SK-N-SH (cell line): ENCODE measurements around the gene PLEKHA6. TPM values are rescaled to one million over a fixed set of nuclear protein-coding genes. Genes with fewer than 3 reads are reported as not detected.

Experiments
- CTCF ChIA-PET: fragments of 300-600, 350-600 bp; formaldehyde crosslinking; extraction: SDS; loops from one replicate; lab custom pipeline; 2021; lab: Yijun Ruan, JAX
- POLR2A ChIA-PET: fragments of 350-600 bp; sonication (Branson Sonifier 250); formaldehyde crosslinking; extraction: SDS; loops from one replicate; lab custom pipeline; 2020; ENCODE audit warnings: antibody characterized with exemption, inconsistent platforms; lab: Yijun Ruan, JAX
- DNase-seq: peaks from one replicate; pipeline ENCODE4 v3.0.0; 2012
- H2AFZ ChIP-seq: fragments of 200-600 bp; sonication (generic); 2 replicates; pipeline ENCODE4 v1.8.1; 2016; ENCODE audit warnings: antibody characterized with exemption, mild to moderate bottlenecking, low read depth
- H3F3A ChIP-seq: fragments of 200-600 bp; sonication (generic); replicated peaks from 2 replicates; pipeline ENCODE3; 2016; ENCODE audit warnings: antibody characterized with exemption, mild to moderate bottlenecking; ENCODE audit not compliant: insufficient read depth
- H3K27ac ChIP-seq, 2 experiments: fragments of 200-500 bp in 1 of 2; fragments of 200-600 bp in 1 of 2; sonication (Bioruptor generic) in 1 of 2; sonication (generic), shearing (Covaris generic) in 1 of 2; 2 replicates each; pipeline versions ENCODE4 v1.5.1 to v1.6.1; 2014 to 2016; ENCODE audit warnings: low read depth in 2 of 2, inconsistent platforms in 1 of 2, low read length in 1 of 2, mild to moderate bottlenecking in 1 of 2, mixed read lengths in 1 of 2
- H3K27me3 ChIP-seq: fragments of 200-600 bp; sonication (generic), shearing (Covaris generic); 2 replicates; pipeline ENCODE4 v1.6.1; 2016; ENCODE audit warnings: mixed run types; ENCODE audit not compliant: insufficient read depth
- H3K36me3 ChIP-seq, 2 experiments: fragments of 200-500 bp in 1 of 2; fragments of 200-600 bp in 1 of 2; sonication (Bioruptor generic) in 1 of 2; sonication (generic) in 1 of 2; replicated peaks in 1 of 2; 2 replicates each; pipeline versions ENCODE3 to v1.5.1; 2014 to 2016; ENCODE audit warnings: low read length in 1 of 2, mild to moderate bottlenecking in 1 of 2; ENCODE audit not compliant: insufficient read depth in 2 of 2, control insufficient read depth in 1 of 2
- H3K4me1 ChIP-seq, 2 experiments: fragments of 200-500 bp in 1 of 2; fragments of 200-600 bp in 1 of 2; sonication (Bioruptor generic) in 1 of 2; sonication (generic), shearing (Covaris generic) in 1 of 2; 2 replicates each; pipeline versions ENCODE4 v1.5.1 to v1.6.1; 2014 to 2016; ENCODE audit warnings: low read depth in 1 of 2, low read length in 1 of 2, mixed run types in 1 of 2; ENCODE audit not compliant: insufficient read depth in 2 of 2, control insufficient read depth in 1 of 2
- H3K4me2 ChIP-seq: fragments of 200-600 bp; sonication (generic), shearing (Covaris generic); 2 replicates; pipeline ENCODE4 v1.6.1; 2017; ENCODE audit warnings: mixed run types
- H3K4me3 ChIP-seq, 2 experiments: fragments of 200-500 bp in 1 of 2; fragments of 200-600 bp in 1 of 2; sonication (Bioruptor generic) in 1 of 2; sonication (generic), shearing (Covaris generic) in 1 of 2; 2 replicates each; pipeline versions ENCODE4 v1.5.1 to v1.8.1; 2014 to 2016; ENCODE audit warnings: low read depth in 2 of 2, inconsistent platforms in 1 of 2, low read length in 1 of 2, mild to moderate bottlenecking in 1 of 2, mixed read lengths in 1 of 2, moderate library complexity in 1 of 2
- H3K79me2 ChIP-seq: fragments of 200-600 bp; sonication (generic); 2 replicates; pipeline ENCODE4 v1.8.1; 2017; ENCODE audit warnings: mild to moderate bottlenecking; ENCODE audit not compliant: insufficient read depth
- H3K9ac ChIP-seq: fragments of 200-600 bp; sonication (generic); 2 replicates; pipeline ENCODE4 v1.6.1; 2017; ENCODE audit warnings: mixed run types
- H3K9me2 ChIP-seq: fragments of 200-600 bp; sonication (generic); 2 replicates; pipeline ENCODE4 v1.6.1; 2017; ENCODE audit warnings: mixed run types
- H3K9me3 ChIP-seq: fragments of 200-600 bp; sonication (generic); 2 replicates; pipeline ENCODE4 v1.6.1; 2017; ENCODE audit warnings: mixed run types, mild to moderate bottlenecking, moderate library complexity
- H4K20me1 ChIP-seq: fragments of 200-600 bp; sonication (generic); 2 replicates; pipeline ENCODE4 v1.6.1; 2017; ENCODE audit warnings: mild to moderate bottlenecking, mixed run types; ENCODE audit not compliant: insufficient read depth
- ELF1 ChIP-seq: IDR thresholded peaks from 2 replicates; pipeline ENCODE4 v1.4.0; 2012
- EP300 ChIP-seq, 2 experiments: IDR thresholded peaks; 2 replicates each; pipeline versions ENCODE4 v1.4.0 to v1.6.1; 2012; ENCODE audit warnings: borderline replicate concordance in 1 of 2, low read depth in 1 of 2, low read length in 1 of 2
- GATA2 ChIP-seq: sonication (generic); formaldehyde crosslinking; IDR thresholded peaks from 2 replicates; pipeline ENCODE4 v1.5.0; 2020; ENCODE audit warnings: mild to moderate bottlenecking, missing genetic modification reagents
- MEF2A ChIP-seq: IDR thresholded peaks from 2 replicates; pipeline ENCODE4 v1.4.0; 2012; ENCODE audit warnings: low read depth, borderline replicate concordance
- YY1 ChIP-seq: IDR thresholded peaks from 2 replicates; pipeline ENCODE4 v1.4.0; 2012; ENCODE audit warnings: low read depth, mild to moderate bottlenecking
- WGBS: methylation state at CpG from one replicate; pipeline ENCODE4 v1.1.6; 2017; ENCODE audit warnings: low lambda C conversion rate; 5-methylcytosine and 5-hydroxymethylcytosine counted together
- polyA plus RNA-seq, 3 experiments: library from polyadenylated mRNA; depleted of rRNA; stranded (reverse); fragments of >200 nt; gene quantifications; 2 replicates each; pipeline ENCODE4 v1.2.3, GENCODE V29; 2012
- TF ChIP-seq, protein P1 (sequence below): IDR thresholded peaks from 2 replicates; pipeline ENCODE4 v1.4.0; 2012; ENCODE audit warnings: low read depth, borderline replicate concordance

Gene PLEKHA6
- polyA plus RNA-seq, 1 of the 3 experiments (the other 2 are of a cell fraction) = 1.2 TPM

- TF ChIP-seq MEF2A (no peak), ELF1 (no peak), YY1 (no peak), EP300 (IDR thresholded peaks at IDR 0.05; ENCODE audit: borderline replicate concordance in 1 of 2, low read depth in 1 of 2, low read length in 1 of 2) (no peak)
- TF ChIP-seq, protein P1, sequence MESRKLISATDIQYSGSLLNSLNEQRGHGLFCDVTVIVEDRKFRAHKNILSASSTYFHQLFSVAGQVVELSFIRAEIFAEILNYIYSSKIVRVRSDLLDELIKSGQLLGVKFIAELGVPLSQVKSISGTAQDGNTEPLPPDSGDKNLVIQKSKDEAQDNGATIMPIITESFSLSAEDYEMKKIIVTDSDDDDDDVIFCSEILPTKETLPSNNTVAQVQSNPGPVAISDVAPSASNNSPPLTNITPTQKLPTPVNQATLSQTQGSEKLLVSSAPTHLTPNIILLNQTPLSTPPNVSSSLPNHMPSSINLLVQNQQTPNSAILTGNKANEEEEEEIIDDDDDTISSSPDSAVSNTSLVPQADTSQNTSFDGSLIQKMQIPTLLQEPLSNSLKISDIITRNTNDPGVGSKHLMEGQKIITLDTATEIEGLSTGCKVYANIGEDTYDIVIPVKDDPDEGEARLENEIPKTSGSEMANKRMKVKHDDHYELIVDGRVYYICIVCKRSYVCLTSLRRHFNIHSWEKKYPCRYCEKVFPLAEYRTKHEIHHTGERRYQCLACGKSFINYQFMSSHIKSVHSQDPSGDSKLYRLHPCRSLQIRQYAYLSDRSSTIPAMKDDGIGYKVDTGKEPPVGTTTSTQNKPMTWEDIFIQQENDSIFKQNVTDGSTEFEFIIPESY = no peak
- no peak for DNase-seq
- H4K20me1 ChIP-seq = no peaks in the 10 kb centered on the region
- H3K79me2 ChIP-seq = no peaks in the 10 kb centered on the region
- H3F3A ChIP-seq = peaks cover 10% of the 10 kb centered on the region
- POLR2A ChIA-PET = interaction anchor here (1.3 kb wide), 1 partner anchor 12 kb away, joined by 4 read pairs; no protein-coding TSS in a partner anchor
- no peak overlapping the region for H3K9ac ChIP-seq
- H3K4me2 ChIP-seq = no peak overlapping the region
- no peak overlapping the region for H2AFZ ChIP-seq
- no peak overlapping the region for H3K4me3 ChIP-seq
- H3K9me2 ChIP-seq = no peaks in the 10 kb centered on the region
- no peaks in the 10 kb centered on the region for H3K36me3 ChIP-seq
- peak overlapping the region in 1 of 2 experiments; percentile 36; a peak in 1 of 4 replicates for H3K27ac ChIP-seq
- no peaks in the 10 kb centered on the region for H3K27me3 ChIP-seq
- H3K4me1 ChIP-seq = peaks cover 7 to 68% of the 10 kb centered on the region in 2 experiments; a peak in 2 of 4 replicates
- 72% methylated on average over 6 of the region's 6 CpGs for WGBS
- H3K9me3 ChIP-seq = no peaks in the 10 kb centered on the region
- CTCF ChIA-PET = interaction anchor here (0.8 to 8.0 kb wide), 6 partner anchors 13 to 184 kb away, joined by 3 to 75 read pairs (median 4); partner anchors contain the start of gene PLEKHA6
These were observed 13.6 kb downstream of the PLEKHA6 start for GRCh38 chr1:204345941-204346645.

DNA sequence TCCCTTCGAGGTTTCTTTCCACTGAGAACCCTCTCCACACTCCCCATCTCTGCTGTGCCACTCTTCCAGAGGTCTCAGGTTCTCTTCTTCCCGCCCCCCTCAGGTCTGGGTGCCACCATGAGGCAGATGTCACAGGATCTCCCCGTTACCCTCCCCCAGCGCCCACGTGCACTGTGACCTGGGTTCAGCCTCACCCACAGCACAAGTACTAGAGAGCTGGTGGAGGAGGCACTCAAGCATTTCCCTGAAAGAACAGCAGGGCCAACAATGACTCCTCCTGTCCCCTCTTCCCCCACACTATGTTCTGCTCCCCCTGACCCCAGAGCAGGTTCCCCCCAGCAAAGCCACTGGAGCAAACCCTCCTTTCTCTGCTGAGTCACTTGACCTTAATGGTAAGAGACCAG, 14.3 kb downstream of the PLEKHA6 start:
- no peak for TF ChIP-seq GATA2 (CRISPR knock-in tag)
- no peaks in the 10 kb centered on the region for H4K20me1 ChIP-seq
- H3K4me3 ChIP-seq = no peak overlapping the region
- WGBS = 62% methylated on average over 5 of the region's 5 CpGs
- peak overlapping the region in 1 of 2 experiments; percentile 36; a peak in 1 of 4 replicates for H3K27ac ChIP-seq
- H2AFZ ChIP-seq = no peak overlapping the region
- H3K4me1 ChIP-seq = peaks cover 2 to 70% of the 10 kb centered on the region in 2 experiments; a peak in 2 of 4 replicates
- POLR2A ChIA-PET = no interaction called here
- no peaks in the 10 kb centered on the region for H3K9me2 ChIP-seq
- no peaks in the 10 kb centered on the region for H3K36me3 ChIP-seq
- peaks cover 12% of the 10 kb centered on the region for H3F3A ChIP-seq
- no peaks in the 10 kb centered on the region for H3K9me3 ChIP-seq
- DNase-seq = no peak
- no peaks in the 10 kb centered on the region for H3K27me3 ChIP-seq
- no peak overlapping the region for H3K4me2 ChIP-seq
- H3K79me2 ChIP-seq = no peaks in the 10 kb centered on the region
- CTCF ChIA-PET = interaction anchor here (0.8 to 8.0 kb wide), 6 partner anchors 12 to 183 kb away, joined by 3 to 75 read pairs (median 4); partner anchors contain the start of gene PLEKHA6
- no peak overlapping the region for H3K9ac ChIP-seq
